ENCODE data around the gene PARK7. TPM values are rescaled to one million over a fixed set of nuclear protein-coding genes. Genes with fewer than 3 reads are reported as not detected.
A peak's percentile ranks its signal among the peaks of the same experiment; 100 is the strongest.

The PARK7 gene
- total RNA-seq, 4 donors from 2014 or later: 91.7 to 176 (median 166) TPM

- peak overlapping the region; percentile 36 to 77 for H3K27ac ChIP-seq
- no peaks in the 10 kb centered on the region for H3K9me3 ChIP-seq
- H3K27me3 ChIP-seq: no peaks in the 10 kb centered on the region
- no peak for TF ChIP-seq POLR2A (IDR thresholded peaks at IDR 0.05)
- no peak for TF ChIP-seq CTCF (IDR thresholded peaks at IDR 0.05)
- intact Hi-C loops (cut with DNase I; ENCODE audit: low total_unique reads): no loop called here
- peaks cover 0 to 8% of the 10 kb centered on the region in 2 donors for H3K4me1 ChIP-seq
- no peak for DNase-seq
- no peaks in the 10 kb centered on the region for H3K36me3 ChIP-seq
- H3K4me3 ChIP-seq: no peak overlapping the region
Observed at GRCh38 chr1:8014381-8014988, 53.0 kb downstream of the PARK7 start.

GRCh38 chr1:8015036-8015808 is 53.7 kb downstream of the PARK7 start:
- intact Hi-C loops (cut with DNase I; ENCODE audit: low total_unique reads): no loop called here
- H3K4me1 ChIP-seq: peaks cover 0 to 8% of the 10 kb centered on the region in 2 donors
- peak overlapping the region; percentile 71 to 77 for H3K27ac ChIP-seq
- H3K36me3 ChIP-seq: no peaks in the 10 kb centered on the region
- H3K4me3 ChIP-seq: no peak overlapping the region
- DNase-seq: peak; percentile 44 to 74
- no peaks in the 10 kb centered on the region for H3K27me3 ChIP-seq
- peak; percentile 70 to 91 (median 75) for TF ChIP-seq CTCF (IDR thresholded peaks at IDR 0.05)
- no peak for TF ChIP-seq POLR2A (IDR thresholded peaks at IDR 0.05)
- no peaks in the 10 kb centered on the region for H3K9me3 ChIP-seq

- H3K9me3 ChIP-seq: no peaks in the 10 kb centered on the region
- H3K27ac ChIP-seq: peak overlapping the region; percentile 71 to 77
- H3K4me1 ChIP-seq: peaks cover 0 to 8% of the 10 kb centered on the region in 2 donors
- TF ChIP-seq POLR2A (IDR thresholded peaks at IDR 0.05) (no peak), CTCF (IDR thresholded peaks at IDR 0.05) (no peak)
- DNase-seq: peak; percentile 46 to 66
- H3K4me3 ChIP-seq: no peak overlapping the region
- intact Hi-C loops (cut with DNase I; ENCODE audit: low total_unique reads): no loop called here
- no peaks in the 10 kb centered on the region for H3K27me3 ChIP-seq
- no peaks in the 10 kb centered on the region for H3K36me3 ChIP-seq
Observed at GRCh38 chr1:8015809-8016165, 54.3 kb downstream of the PARK7 start.

- Histone ChIP-seq H3K36me3 (no peaks in the 10 kb centered on the region), H3K27ac (peak overlapping the region; percentile 71 to 77), H3K4me3 (no peak overlapping the region), H3K4me1 (peaks cover 0 to 8% of the 10 kb centered on the region in 2 donors), H3K9me3 (no peaks in the 10 kb centered on the region), H3K27me3 (no peaks in the 10 kb centered on the region)
- TF ChIP-seq CTCF (IDR thresholded peaks at IDR 0.05) (no peak), POLR2A (IDR thresholded peaks at IDR 0.05) (no peak)
- intact Hi-C loops (cut with DNase I; ENCODE audit: low total_unique reads): no loop called here
- no peak for DNase-seq
Observed at GRCh38 chr1:8016210-8016894, 54.8 kb downstream of the PARK7 start.

GRCh38 chr1:8016895-8017241 is 55.4 kb downstream of the PARK7 start:
- H3K27ac ChIP-seq: peak overlapping the region; percentile 71 to 77
- no peak for DNase-seq
- intact Hi-C loops (cut with DNase I; ENCODE audit: low total_unique reads): no loop called here
- H3K9me3 ChIP-seq: no peaks in the 10 kb centered on the region
- no peaks in the 10 kb centered on the region for H3K36me3 ChIP-seq
- H3K27me3 ChIP-seq: no peaks in the 10 kb centered on the region
- TF ChIP-seq POLR2A (IDR thresholded peaks at IDR 0.05) (no peak), CTCF (IDR thresholded peaks at IDR 0.05) (no peak)
- peaks cover 0 to 8% of the 10 kb centered on the region in 2 donors for H3K4me1 ChIP-seq
- no peak overlapping the region for H3K4me3 ChIP-seq

All from uterus (tissue), 4 donors.